ENCODE results near the gene P2RX6.
A peak's percentile ranks its signal among the peaks of the same experiment; 100 is the strongest.
"Not testable (repeated sequence)": the region's sequence is repeated elsewhere in the genome, so short reads cannot be mapped to it uniquely, and the experiment has no call there.

The P2RX6 gene

DNA sequence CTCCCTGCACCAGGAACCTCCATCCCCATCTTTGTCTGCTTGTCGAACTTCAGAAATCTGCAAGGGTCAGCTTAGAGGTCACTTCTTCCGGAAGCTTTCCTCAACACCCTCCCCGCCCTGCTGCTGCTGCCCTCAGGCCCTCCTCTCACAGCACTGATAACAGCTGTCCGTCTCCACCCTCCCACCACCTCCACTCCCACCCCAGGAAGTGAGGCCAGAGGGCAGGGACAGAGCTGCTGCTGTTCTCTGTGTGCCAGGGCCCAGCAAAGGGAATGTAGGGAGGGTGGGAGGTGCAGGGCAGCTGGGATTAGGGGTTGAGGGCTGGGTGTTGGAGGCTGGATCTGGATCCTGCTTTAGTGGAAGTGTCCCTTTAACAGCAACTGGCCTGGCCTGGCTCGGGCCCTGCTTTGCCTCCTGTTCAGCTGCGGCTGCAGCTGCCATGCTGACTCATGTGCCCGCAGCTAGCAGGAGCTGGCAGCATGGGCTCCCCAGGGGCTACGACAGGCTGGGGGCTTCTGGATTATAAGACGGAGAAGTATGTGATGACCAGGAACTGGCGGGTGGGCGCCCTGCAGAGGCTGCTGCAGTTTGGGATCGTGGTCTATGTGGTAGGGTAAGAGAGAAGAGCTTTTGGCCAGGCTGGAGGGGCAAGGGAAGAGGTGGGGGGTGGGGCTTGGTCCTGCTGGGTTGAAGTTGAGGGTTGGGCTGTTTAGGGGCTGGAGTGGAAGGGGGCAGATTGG lies at the start of gene P2RX6:
TSS of gene P2RX6 (plus strand) at position 440 of the 740 bp plus-strand sequence. CDS start at position 450, 10 bp downstream.
- no peak for DNase-seq

DNA sequence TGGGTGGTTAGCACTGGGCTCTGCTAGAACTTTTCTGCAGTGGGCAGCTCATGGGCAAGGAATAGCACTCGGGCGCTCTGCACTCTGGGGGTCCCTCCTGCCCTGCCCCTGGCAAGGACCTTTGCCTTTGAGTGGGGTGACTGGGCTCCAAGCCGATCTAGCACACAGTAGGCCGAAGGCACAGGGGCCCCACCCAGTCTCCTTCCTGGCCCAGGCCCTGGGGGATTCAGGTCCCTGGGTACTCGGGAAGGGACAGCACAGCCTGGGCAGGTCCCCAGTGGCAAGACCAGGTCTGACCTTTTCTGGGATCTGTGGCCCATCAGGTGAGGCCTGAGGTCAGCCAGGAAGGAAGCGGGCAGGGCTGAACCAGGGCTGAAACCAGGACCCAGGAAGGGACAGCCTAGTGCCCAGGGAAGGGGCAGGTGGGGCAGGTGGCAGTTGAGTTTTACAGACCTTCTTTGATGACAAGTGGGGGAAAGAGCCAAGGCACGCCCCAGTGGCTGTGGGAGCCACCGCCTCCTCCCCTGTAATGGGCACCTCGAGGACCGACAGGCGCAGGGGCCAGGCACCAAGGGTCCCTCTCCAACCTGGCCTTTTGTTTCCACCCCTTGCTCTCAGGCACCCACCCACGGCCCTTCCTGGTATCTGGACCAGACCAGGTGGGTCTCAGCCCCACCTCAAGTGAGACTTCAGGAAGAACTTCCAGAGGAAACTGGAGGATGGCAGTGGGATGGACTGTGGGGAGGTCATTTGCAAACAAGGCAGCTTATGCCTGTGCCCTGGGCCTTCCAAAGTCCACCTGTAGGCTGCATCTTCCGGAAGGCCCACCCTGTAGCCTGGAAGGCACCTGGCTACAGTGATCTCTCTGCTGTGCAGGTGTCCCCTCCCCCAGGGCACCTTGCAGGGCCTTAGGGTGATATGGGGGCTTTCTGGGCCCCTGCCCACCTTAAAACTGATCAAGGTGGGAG lies 48.8 kb upstream of the P2RX6 start:
- no peak for DNase-seq

DNA sequence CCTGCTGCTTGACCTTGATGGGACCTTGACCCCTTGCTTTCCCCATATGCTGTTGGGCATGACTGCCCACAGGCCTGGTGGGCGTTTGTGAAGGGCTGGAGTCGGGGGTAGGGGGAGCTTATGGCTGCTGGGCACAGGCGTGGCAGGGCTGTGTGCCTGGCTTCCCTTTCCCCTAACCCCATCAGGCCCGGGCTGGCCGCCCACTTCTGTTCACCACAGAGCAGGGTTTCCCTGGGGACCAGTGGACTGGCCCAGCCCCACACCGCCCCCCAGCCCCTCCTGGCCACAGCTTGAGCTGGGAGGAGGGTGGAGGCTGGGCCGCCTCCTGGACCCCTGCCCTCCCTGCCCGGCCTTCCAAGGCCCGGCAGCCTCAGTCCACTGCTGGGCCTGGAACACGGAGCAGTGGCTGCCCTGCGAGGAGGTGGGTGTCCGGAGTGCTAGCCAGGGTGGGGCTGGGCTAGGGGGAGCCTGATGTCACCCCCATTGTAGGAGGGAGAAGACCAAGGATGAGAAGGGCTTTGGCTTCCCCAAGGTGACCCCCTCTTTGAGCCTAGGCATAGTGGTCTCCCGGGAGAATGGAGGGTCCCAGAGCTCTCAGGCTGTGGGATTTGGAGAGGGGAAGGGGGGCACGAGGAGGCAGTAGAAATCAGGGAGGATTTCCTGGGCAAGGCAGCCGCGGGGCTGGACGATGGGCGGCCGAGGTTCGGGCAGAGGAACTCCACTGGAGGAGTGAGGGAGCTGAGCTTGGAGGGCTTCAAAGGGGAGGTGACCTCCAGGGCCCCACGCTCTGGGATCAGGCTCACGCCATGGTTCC lies 47.9 kb upstream of the P2RX6 start, which contains the start of gene AIFM3:
TSS of gene AIFM3 (plus strand) at position 373 of the 814 bp plus-strand sequence. CDS start 690 bp downstream, outside the sequence.
- no peak for DNase-seq

DNA sequence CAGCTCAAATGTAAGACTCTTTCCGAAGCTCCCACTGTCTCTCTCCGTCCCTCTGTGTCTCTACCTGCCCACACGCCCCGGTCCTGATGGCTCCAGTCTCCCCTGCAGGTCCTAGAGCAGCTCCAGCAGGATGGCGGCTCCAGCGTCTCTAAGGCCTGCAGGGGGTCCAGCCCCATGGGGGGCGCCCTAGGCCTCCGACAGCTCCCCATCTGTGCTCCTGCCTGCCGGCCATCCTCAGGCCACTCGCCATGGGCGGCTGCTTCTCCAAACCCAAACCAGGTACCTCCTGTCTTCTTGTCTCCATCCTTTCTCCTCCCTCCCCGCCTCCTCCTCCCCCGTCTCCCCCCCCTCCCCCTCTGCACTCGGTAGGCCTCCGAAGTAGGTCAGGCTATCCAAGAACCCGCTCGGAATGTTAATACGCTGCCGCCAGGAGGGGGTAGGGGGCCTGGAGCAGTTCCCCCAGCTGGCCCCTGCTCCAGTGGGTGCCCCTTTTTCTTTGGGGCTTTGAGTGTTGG lies 47.2 kb upstream of the P2RX6 start:
- no peak for DNase-seq

DNA sequence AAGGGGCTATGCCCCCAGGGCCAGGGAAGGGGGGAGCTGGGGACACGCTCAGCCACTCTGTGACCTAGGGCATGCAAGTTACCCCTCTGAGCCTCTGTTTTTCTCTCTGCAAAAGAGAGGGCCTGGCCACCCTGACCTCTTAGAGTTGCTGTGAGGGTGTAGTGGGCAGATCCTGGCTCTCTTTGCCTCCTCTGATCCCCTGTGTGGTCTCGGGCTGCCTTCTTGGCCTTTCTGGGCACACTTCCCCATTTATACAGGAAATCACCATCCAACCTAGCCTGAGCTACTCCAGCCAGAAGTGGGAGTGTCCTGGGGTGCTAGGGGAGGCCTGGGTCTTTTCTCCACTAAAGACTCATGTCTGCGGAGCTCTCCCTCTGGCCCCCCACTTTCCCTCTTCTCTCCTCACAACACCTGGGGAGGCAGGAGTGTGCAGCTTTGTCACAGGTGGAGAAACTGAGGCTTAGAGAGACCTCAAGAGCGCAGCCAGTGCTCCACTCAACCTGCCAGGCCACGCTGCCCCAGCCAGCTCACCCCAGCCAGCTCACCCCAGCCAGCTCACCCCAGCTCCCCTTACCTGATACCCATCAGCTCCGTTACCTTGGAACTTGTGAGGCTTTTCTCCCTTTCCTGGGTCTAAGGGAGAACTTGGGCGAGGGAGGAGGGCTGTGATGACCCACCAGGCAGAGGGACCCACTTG lies 46.5 kb upstream of the P2RX6 start:
- DNase-seq, result no peak

DNA sequence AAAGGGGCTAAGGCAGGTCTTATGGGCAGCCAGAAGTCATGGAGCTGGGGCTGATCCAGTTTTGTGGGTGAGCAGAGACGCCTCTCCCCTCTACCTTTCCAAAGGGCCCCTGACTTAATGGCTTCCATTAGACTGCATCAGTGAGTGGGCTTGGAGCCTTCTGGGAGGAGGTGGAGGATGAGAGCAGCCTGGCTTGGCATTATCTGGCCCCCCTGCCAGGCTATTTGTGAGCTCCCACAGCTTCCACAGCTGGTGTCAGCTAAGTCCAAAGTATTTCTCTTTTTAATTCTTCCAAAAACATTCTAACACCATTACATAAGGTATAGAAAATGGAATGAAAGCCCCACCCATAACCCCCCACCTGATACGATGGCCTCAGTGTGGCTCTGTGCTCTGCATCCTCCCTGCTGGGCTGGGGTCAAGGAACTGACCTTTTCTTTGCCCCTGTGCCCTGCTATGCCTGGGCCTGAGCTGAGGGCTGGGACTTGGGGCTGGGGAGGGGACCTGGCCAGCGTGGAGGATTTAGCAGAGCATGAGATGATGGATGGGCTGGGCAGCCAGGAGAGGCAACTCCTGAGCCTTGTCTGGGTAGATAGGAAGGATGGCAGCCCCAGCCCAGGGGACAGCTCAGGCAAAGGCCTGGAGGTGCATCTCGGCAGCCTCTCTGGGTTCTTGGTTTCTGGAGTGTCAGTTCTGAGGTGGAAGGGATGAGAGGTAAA lies 43.9 kb upstream of the P2RX6 start:
- DNase-seq, result no peak

DNA sequence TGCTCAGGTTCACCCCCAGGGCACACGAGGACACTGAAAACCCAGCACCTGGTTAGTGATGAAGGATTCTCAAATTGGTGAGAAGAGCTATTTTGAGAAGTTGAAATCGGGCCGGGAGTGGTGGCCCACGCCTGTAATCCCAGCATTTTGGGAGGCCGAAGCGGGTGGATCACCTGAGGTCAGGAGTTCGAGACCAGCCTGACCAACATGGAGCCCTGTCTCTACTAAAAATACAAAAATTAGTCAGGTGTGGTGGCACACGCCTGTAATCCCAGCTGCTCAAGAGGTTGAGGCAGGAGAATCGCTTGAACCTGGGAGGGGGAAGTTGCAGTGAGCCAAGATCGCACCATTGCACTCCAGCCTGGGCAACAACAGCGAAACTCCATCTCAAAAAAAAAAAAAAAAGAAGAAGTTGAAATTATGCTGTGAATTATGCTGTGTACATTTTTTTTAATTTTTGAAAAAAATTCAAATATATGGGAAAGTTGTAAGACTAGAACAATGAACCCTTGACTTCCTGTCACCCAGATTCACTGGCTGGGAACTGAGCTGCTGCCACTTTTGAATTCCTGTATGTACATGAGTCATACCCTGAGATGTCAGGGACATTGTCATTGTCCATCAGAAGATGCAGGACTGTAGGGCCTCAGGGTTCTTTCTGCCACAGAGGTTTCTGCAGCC lies 42.8 kb upstream of the P2RX6 start:
- not testable (repeated sequence) for DNase-seq

DNA sequence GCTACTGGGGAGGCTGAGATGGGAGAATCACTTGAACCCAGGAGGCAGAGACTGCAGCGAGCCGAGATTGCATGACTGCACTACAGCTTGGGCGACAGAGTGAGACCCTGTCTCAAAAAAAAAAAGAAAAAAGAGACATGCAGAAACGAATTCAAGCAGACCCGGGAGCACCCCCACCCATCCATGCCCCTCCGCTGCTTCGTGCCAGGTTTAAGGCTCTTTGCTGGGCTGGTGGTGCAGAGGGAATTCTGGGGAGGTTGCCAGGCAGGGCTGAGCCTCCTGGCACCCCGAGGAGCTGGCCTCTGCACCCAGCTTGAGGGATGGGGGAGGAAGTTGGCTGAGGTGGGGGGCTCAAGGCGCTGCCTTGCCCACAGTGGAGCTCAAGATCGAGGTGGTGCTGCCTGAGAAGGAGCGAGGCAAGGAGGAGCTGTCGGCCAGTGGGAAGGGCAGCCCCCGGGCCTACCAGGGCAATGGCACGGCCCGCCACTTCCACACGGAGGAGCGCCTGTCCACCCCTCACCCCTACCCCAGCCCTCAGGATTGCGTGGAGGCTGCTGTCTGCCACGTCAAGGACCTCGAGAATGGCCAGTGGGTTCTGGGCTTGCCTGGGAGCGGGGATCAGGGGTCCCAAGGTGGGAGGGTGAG lies 41.9 kb upstream of the P2RX6 start:
- DNase-seq, result no peak

DNA sequence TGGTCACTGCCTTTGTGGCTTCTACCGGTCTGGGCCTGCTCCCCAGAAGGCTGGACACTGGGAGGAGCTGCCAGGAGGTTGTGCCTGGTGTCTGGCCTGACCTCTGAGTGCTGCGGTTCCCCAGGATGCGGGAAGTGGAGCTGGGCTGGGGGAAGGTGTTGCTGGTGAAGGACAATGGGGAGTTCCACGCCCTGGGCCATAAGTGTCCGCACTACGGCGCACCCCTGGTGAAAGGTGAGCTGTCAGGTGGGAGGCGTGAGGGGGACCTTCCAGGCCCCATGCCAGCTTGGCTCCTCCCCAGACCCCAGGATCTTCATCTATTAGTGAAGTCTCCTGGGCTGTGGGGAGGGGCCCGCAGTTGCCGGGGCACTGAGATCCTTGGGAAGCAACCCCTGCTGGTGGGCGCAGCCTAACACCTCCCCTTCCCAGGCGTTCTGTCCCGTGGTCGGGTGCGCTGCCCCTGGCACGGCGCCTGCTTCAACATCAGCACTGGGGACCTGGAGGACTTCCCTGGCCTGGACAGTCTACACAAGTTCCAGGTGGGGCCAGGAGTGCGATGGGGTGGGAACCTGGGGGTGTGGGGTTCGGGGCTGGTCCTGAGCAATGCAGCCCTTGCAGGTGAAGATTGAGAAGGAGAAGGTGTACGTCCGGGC lies 41.2 kb upstream of the P2RX6 start:
- no peak for DNase-seq

DNA sequence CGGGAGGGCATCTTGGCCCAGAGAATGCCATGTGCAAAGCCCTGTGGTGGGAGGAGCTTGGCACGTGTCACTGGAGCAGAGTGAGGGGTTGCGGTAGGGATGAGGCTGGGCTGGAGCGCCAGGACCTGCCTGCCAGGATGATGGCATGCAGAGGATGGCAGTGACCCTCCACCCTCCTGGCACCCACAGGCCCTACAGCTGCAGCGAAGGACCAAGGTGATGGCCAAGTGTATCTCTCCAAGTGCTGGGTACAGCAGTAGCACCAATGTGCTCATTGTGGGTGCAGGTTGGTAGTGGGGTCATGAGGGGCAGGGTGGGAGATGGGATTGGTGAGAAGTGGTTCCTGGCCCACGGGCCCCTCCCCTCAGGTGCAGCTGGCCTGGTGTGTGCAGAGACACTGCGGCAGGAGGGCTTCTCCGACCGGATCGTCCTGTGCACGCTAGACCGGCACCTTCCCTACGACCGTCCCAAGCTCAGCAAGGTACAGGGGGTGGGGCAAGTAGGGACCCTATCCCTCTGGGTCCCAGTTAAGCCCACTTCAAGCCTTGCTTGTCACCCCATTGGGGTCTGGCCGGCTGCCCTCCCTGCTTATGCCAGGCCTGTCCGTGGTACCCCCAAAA lies 40.5 kb upstream of the P2RX6 start:
- DNase-seq, result no peak

DNA sequence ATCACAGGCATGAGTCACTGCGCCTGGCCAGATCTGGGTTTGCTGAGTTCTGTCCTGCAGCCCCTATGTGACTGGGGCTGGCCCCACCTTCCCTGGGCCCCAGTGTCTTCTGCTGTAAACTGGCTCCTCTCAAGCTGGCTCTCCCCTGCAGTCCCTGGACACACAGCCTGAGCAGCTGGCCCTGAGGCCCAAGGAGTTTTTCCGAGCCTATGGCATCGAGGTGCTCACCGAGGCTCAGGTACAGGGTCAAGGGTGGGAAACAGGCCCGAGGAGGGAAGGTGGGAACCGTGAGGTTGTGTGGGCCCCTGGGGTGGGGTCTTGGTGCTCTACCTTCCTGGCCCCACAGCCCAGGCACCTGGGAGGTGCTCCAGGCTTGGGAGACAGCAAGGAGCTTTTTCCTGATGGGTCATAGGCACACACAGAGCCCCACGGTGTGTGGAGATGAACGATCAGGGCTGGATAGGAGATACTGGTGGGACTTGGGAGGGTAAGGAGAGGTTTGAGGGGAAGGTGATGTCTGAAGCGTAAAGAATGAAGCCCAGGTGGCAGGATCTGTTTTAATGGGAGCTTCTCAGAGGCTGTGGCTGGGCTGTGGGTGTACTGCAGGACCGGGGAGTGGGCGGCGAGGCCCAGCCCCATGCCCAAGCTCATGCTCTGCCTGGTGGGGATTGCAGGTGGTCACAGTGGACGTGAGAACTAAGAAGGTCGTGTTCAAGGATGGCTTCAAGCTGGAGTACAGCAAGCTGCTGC lies 39.2 kb upstream of the P2RX6 start:
- no peak for DNase-seq

DNA sequence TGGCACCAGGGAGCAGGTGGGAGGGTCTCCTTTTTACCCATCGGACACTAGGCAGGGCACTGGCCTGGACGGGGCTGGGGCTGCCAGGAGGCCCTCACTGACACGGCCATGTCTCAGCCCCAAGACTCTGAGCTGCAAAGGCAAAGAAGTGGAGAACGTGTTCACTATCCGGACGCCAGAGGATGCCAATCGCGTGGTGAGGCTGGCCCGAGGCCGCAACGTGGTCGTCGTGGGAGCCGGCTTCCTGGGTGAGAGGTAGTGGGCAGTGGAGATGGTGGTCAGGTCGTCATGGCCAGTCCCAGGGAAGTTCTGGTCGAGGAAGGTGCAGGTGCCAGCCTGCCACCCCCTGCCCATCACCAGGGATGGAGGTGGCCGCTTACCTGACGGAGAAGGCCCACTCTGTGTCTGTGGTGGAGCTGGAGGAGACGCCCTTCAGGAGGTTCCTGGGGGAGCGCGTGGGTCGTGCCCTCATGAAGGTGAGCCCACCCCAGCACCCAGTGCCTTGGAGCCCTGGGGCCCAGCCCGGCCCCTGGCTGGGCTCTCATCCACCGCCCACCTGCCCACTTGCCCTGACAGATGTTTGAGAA lies 38.6 kb upstream of the P2RX6 start:
- no peak for DNase-seq

DNA sequence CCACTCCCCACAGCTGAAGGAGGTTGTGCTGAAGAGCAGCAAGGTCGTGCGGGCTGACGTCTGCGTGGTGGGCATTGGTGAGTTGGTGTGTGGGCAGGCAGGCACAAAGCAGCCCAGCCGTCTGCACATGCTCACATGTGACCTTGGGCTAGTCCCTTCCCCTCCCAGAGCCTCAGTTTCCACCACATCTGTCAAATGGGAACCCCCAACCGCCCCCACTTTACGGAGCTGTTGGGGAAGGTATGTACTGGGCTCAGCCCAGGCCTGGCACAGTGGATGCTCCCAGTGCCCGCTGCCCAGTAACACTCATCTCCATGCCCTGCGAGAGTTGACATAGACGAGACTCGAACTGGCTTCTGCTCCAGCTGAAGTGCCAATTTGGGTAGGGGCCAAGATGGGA lies 37.9 kb upstream of the P2RX6 start:
- DNase-seq, result no peak

DNA sequence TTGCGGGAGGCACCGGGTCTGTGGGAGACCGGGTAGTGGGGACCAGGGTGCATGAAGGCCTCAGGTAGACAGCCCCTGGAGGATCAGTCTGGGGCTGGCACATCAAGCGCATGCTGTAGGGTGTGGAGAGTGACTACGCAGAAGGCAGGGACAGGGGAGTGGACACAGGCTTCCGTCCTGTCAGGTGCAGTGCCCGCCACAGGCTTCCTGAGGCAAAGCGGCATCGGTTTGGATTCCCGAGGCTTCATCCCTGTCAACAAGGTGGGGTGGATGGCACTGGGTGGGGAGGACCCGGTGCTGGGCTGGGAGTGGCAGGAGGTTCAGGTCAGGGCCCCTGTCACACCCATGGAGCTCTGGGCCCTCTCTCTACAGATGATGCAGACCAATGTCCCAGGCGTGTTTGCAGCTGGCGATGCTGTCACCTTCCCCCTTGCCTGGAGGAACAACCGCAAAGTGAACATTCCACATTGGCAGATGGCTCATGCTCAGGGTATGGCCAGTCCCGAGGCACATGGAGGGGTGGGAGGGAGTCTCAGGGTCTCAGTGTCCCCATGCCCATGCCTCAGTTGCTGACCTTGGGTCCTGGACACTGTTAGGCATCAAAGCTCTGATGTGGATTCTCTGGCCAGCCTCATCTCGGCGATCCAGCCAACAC lies 37.3 kb upstream of the P2RX6 start:
- DNase-seq, result no peak

DNA sequence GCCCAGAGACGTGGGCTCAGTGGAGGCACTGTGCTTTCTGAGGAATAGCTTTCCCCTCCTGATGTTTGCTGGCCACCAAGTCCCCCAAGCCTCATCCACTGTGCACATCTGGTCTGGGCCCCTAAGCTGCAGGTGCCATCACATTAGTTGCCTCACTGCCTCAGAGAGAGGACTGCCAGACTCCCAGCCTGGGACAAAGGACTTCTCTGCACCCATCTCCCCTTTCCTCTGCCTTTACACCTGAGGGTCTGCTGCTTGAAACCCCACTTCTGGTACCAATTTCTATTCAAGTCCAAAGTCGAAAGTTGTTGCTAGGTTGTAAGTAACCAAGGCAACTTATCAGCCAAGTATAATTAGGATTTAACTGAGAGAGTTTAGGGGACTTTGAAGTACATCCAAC lies 36.5 kb upstream of the P2RX6 start:
- DNase-seq, result no peak

DNA sequence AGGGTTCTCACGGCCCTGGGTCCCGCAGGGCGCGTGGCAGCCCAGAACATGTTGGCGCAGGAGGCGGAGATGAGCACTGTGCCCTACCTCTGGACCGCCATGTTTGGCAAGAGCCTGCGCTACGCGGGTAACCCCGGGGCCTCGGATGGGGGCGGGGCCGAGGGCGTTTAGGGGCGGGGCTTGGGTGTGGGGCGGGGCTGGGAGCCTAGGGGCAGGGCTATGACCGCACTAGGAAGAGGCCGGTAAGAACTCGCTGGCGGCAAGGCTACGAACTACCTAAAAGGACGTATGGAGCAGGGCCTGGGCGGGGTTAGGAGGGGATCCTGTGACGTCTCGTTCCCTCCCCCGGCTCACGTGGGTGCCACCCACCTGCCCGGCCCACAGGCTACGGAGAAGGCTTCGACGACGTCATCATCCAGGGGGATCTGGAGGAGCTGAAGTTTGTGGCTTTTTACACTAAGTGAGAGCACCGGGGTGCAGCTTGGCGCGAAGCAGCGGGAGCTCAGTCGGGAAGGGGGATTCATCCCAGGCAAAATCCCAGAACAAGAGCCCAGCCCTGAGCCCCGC lies 35.6 kb upstream of the P2RX6 start:
- peak; percentile 77 for DNase-seq

DNA sequence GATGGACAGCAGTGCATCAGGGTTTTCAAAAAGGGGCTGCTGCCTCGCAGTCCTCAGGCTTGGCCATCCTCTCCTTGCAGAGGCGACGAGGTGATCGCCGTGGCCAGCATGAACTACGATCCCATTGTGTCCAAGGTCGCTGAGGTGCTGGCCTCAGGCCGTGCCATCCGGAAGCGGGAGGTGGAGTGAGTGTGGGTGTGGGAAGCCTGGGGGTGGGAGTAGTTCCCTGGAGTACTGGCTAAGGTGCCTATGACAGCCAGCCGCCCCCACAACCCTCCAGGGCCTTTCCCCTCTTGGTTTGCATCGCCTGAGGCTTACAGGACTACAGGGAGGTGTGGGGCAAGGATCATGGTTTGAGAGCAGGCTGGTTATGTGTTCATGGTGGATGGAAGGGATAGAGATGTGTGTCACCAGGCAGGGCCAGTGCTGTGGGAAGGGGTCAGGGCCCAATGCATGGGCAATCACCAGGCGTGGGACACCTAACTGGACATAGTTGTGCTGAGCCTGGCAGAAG lies 35.0 kb upstream of the P2RX6 start:
- DNase-seq, result no peak

Measured in stimulated activated CD8-positive, alpha-beta memory T cell treated with anti-CD3 and anti-CD28 coated beads, Interleukin-4, amount 100 ng/mL, for 48 hours (primary cell).